Activated T-cell treated with anti-CD3 and anti-CD28 coated beads for 24 hours (primary cell): Measurements from ENCODE around the gene SPEG.

Source experiments
- DNase-seq: peaks from one replicate; pipeline ENCODE4 v3.0.0-alpha.2; 2020; ENCODE audit warnings: low read depth

The SPEG gene

DNA sequence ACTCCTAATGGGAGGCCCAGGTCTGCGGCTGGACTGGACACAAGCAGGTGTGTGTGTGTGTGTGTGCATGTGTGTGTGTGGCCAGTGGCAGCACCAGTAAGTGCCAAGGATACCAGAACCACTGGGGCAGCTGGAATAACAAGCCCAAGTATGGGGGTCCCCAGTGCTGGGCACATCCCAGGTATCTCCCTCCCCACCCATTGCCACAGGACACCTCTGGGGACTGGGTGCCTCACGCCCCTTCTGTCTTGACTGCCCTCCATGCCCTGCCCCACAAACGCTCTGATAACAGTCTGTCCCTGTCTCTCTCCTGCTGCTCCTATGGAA is 9.0 kb downstream of the SPEG start:
- no peak for DNase-seq

DNA sequence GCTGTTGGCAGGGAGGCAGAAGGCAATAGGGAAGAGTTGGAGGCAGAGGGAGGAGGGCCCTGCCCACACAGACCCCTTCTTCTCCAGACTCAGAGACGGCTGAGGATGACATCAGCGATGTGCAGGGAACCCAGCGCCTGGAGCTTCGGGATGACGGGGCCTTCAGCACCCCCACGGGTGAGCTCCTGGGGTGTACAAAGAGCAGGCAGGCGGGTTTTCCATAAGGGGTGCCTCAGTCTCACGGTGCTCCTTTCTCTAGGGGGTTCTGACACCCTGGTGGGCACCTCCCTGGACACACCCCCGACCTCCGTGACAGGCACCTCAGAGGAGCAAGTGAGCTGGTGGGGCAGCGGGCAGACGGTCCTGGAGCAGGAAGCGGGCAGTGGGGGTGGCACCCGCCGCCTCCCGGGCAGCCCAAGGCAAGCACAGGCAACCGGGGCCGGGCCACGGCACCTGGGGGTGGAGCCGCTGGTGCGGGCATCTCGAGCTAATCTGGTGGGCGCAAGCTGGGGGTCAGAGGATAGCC is 10.0 kb downstream of the SPEG start:
- DNase-seq = no peak

DNA sequence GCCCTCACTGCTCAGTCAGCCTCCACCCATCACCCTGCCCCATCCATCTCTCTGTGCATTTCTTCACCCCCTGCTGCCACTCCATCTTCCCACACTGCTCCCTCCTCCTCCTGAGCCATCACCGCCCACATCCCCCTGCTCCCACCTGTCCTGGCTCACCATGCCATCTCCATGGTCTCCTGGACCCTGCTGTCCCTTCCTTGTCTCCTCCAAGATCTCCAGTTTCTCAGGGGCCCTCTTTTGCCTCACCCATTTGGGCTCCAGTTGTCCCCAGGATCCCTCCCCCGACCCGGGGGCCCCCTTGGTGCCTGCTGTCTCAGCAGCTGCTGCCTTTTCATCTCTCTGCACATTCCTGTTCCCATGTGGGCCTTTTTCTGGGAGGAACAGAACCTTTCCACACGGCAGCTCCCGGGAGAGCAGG is 10.6 kb downstream of the SPEG start:
- no peak for DNase-seq

DNA sequence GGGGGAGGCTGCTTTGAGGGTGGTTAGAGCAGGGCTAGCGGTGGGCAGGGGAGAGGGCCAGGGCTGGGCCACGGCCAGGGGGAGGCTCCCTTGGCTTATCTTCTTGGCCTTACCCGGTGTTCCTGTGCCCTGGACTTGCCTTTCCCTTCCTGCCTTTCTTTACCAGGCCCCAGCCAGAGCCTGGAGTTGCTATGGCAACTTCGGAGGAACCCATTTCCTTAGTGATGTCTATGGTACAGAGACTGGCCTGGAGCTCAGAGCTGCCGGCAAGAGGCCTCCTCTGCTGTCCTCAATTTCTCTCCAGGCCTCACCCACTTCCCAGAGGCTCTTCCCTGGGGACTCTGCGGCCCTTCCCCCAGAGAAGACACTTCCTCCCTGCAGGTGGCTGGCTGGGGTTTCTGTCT is 11.5 kb downstream of the SPEG start:
- no peak for DNase-seq

DNA sequence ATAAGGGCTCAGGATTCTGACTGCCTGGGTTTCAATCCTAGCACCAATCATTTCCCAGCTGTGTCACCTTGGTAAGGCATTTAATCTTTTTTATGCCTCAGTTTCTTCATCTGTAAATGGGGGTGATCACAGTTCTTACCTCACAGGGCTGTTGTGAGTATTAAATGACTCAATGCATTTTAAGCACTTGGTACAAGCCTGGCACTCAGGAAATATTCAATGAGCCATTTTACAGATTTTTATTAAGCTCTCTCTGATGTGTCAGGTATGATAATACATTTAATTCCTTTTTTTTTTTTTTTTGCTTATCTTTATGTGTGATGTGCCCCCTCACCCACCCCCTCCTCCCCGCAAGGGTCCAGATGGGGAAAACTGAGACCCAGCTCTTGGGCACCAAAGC is 12.0 kb downstream of the SPEG start:
- no peak for DNase-seq

DNA sequence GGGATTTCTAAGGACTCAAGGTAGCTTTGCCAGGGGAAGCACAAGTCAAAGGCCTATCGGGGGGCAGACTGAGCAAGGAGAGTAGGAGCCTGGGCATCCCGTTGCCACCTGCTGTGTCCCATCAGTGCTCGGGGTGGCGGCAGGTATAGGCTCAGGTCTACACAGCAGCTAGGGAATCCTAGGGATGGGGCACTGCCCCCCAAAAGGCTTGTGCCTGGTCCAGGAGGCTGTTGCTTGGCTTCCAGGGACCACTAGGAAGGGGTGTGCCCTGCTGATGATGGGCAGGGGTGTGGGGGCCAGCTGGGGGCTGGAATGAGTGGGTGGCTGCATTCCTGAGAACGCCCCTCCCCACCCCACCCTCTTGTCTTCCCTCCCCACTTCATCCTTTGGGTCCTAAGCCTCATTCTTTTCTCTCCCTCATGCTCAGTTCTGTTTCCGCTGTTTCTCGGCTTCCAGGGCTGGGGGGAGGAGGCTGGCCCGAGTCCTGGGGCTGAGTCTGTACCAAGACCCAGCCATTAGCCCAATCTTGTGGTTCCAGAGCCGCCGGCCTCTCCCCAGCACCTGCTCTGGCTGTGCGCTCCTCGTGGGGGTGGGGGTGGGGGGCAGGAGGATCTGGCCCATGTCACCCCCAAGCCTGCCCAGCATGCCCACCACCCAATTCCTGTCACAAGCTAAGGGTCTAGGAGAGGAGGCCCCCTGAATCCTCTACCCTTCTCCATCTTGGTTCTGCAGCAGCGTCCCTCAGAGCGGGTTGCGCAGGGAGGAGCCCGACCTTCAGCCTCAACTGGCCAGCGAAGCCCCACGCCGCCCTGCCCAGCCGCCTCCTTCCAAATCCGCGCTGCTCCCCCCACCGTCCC is 12.8 kb downstream of the SPEG start:
- DNase-seq = no peak

DNA sequence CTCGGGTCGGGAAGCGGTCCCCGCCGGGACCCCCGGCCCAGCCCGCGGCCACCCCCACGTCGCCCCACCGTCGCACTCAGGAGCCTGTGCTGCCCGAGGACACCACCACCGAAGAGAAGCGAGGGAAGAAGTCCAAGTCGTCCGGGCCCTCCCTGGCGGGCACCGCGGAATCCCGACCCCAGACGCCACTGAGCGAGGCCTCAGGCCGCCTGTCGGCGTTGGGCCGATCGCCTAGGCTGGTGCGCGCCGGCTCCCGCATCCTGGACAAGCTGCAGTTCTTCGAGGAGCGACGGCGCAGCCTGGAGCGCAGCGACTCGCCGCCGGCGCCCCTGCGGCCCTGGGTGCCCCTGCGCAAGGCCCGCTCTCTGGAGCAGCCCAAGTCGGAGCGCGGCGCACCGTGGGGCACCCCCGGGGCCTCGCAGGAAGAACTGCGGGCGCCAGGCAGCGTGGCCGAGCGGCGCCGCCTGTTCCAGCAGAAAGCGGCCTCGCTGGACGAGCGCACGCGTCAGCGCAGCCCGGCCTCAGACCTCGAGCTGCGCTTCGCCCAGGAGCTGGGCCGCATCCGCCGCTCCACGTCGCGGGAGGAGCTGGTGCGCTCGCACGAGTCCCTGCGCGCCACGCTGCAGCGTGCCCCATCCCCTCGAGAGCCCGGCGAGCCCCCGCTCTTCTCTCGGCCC is 13.6 kb downstream of the SPEG start:
- no peak for DNase-seq

DNA sequence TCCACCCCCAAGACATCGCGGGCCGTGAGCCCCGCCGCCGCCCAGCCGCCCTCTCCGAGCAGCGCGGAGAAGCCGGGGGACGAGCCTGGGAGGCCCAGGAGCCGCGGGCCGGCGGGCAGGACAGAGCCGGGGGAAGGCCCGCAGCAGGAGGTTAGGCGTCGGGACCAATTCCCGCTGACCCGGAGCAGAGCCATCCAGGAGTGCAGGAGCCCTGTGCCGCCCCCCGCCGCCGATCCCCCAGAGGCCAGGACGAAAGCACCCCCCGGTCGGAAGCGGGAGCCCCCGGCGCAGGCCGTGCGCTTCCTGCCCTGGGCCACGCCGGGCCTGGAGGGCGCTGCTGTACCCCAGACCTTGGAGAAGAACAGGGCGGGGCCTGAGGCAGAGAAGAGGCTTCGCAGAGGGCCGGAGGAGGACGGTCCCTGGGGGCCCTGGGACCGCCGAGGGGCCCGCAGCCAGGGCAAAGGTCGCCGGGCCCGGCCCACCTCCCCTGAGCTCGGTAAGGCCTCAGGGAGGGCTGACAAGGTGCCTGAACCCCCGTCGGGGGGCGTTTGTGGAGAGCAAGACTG is 14.2 kb downstream of the SPEG start:
- DNase-seq = no peak

DNA sequence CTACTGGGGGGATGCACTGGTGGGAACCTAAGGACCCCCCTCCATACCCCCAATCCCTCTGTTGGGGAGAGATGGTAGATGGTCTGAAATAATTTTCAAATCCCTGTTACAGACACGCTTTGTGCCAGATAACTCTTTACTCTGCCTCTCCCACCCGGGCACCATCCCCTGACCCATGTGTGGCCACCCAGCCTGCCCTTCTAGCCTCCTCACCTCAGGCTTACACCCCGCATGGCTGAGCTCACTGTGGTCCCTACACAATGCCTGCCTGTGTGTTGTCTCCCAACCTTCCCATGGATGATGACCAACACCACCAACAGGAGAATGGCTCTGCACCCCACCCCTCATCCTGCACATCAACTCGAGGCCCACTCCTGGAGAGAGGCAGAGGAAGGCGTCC is 15.0 kb downstream of the SPEG start:
- DNase-seq = no peak

DNA sequence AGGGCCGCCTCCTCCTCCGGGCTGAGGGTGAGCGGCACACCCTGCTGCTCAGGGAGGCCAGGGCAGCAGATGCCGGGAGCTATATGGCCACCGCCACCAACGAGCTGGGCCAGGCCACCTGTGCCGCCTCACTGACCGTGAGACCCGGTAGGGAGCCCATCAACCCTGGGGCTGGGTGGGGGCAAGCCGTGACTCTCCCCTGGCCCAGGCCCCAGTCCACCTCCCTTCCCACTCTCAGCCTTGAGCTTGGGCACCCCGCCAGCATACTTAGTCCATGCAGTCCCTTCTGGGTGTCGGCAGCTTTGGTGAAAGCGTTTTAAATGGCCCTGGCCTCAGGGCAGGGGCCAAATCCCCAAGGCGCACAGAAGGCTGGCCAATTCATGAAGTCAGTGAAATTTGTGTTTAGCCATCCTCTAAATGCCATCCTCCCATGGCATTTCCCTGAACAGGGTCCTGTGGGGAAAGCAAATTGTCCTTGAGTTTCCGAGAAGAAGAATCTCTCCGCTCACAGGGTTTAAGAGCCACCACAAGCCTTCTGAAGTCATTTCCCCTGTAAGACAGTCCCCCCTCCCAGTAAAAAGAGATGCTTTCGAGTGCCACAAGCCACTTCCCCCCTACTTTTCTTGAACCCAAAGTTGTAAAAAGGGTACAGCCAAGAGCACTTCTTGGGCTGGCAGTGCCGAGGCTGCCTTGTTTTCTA is 17.2 kb downstream of the SPEG start:
- no peak for DNase-seq

DNA sequence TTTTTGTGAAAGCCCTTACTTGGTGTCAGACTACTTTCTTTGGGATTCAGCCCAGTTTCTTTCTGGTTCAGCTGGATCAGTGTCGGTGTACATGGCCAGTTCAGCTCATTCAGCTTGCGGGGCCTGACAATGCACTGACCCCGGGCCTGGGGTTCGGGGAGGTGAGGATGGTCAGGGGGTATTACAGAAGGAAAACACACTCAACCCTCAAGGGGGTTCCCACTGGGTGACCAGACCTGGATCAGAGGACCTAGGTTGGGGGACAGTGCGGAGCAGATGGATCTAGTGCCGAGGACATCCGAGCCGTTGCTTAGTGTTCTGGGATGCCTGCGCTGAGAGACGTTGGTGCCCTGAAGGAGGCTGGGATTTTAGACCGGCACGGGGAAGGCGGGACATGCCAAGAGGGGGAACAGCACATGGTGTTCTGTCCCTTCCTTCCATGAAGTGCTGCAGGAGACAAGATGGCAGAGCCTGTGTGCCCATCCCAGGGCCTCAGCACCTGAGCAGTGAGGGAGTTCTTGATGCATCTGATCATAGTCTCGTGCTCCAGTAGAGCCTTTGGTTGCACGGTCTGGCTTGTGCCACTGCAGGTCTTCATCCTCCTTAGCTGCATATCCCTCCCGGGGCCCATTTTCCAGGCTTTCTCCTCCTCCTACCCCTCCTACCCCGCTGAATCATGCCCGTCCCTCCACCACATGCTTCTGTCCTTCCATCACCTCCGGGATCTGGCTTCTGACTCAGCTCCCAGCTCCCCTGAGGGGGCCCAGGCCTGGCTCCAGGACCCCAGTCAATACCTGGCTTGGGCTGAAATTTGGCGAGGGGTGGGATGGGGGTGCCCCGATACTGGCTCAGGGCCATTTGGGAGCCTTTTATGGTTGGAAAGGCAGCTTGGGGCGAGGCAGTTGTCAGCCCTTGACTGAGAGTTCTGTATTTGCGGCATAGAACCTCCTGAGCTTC is 18.0 kb downstream of the SPEG start:
- no peak for DNase-seq

DNA sequence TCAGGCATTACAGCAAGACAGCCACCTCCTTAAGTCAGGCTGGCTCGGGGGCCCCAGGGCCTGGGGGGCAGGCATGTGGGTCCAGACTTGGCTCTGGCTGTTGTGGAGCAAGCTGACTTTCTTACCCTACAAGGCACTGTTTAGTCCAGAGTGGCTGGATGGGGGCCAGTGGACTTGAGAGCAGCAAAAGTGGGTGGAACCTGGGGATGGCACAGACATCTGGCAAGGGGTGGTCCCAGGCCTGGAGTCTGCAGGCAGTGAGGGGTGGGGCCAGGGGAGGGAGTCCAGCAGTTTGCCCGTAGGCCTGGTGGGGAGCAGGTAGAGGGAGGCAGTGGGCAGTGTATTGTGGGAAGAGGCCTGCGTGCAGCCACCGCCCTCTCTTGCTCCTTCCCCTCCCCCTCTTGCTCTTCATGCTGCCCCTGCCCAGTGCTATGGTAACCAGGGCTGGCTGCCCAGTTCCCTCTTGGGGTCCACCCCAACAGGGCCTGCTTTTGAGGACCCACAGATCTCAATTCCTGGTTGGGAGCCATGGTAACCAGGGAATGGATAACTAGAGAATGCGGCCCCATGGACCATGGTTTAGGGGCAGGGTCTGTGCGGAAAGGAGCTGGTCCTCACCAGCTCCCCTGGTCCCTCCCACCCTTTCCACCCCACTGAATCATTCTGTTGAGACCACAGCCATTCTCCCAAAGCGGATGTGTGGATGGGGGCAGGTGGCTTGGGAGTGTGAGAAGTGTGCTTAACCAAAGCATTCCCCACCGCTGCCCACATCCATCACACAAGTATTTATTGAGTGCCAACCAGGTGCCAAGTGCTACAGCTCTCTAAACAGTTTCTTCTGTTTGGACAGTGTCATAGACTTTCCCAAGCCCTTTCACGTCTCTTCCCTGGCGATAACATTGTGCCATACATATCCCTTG is 19.3 kb downstream of the SPEG start:
- no peak for DNase-seq

DNA sequence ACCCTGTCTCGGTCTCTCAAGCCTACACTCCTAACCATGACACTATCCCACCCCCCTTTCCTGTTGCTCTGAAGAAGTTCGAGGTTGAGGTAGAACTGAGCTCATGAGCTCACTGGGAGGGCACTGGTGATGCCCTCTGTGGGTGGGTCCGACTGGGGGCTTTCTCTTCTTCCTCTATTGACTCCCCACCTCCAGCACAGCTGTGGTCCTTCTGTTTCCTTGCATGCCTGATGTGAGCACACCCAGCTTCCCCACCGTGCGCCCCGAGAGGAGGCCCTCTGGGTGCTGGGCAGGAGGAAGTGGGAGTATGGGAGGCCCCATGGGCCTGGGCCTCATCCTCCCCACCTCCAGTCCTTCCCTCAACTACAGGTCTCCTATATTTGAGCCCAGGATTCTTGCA is 20.9 kb downstream of the SPEG start:
- no peak for DNase-seq

DNA sequence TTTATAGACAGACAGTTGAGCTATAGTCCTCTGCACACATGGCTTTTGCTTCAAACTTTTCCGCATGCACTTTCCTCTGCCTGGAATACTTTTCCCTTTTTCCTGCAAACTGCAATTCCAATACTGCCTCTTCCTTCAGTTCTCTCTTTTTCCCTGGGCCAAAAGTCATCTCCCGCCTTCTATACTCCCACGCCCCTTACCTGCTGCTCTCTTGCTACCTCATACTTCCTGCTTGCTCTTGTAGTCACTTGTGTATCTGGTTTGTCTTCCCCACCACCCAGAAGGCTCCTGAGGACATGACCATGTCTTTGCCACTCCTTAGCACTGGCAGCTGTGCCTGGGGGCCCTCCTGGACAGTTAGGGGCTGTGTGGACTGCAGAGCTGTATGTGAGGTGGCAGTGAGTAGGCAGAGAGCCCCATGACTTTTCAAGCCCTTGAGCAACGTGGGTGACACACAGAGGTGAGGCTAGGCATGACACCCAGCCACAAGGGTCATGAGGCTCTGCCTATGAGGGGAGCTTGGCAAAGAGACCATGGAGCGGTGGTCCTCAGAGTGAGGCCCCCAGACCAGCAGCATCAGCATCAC is 23.2 kb downstream of the SPEG start:
- no peak for DNase-seq

DNA sequence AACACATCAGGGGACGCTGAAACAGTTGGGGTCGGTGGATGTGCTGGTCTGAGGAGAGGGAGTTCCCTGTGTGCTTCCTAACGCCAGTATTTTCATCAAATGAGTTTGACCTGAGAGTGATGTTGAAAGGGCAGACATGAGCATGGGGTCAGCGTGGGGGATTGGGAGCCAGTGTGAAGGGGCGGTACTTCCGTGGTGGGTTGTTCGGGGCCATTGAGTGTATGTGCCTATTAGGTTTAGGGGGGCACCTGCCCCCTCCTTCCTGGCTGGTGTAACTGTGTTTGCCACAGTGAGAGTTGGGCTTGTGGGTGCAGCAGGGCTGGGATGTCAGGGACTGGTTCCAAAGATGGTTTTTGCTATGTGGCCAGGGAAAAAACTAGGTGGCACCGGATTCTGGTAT is 24.4 kb downstream of the SPEG start:
- no peak for DNase-seq

DNA sequence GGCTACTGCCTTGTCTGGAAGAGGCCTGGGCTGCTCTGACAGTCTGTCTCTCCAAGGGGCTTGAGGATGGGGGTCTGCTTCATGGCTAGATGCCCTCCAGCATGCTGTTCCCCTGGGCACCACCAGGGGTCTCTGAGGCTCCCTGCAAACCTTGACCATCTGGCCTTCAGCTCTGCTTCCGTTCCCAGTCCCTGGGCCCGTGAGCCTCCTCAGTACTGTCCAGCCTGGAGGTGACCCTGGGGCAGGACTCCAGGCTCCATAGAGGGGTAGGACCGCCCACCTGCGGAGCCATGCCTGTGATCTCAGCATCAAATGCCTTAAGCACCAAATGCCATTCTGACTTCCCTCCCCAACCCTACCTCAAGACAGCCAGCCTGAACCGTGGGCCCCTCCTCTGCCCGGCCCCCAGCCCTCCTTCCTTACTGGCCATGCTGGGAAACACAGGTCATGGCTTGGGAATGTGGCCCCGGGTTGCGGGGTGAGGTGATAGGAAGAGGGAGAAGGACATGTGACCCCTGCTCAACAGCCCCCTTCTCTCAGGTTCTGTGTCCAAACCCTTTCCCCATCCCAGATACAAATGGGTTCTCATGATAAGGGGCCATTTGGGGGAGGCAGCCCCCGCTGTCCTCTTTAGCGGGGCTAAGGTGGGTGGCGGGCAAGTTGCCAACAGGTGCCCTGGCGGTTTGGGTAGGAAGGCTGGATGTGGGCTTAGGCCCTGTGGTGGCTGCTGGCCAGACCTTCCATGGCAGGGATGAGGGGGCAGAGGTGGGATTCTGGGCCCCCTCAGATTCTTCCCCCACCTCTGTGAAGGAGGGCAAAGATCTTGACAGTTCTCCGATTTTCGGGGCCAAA is 25.0 kb downstream of the SPEG start:
- peak; percentile 28 for DNase-seq

DNA sequence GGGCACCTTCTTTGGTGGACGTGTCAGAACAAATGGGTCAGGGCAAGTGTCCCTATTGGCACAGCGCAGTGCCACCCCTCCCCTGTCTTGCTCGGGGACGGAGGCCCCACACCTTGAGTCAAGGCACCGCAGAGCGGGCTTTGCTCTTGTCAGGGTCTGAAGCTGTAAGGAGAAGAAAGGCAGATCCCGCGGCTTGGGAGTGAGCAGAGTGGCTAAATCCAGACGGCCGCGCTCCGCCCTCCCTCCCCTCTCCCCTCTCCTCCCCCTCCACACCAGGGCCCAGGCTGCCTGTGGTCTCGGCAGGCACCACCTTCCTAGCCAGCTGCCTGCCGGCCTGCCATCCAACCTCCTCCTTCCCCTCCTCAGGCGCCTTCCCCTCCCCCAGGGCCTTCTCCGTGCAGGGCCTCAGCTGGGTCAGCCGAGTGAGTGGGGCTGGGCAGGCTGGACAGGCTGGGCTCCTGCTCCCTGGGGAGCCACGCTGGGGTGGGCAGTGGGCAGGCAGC is 25.8 kb downstream of the SPEG start:
- DNase-seq = no peak

DNA sequence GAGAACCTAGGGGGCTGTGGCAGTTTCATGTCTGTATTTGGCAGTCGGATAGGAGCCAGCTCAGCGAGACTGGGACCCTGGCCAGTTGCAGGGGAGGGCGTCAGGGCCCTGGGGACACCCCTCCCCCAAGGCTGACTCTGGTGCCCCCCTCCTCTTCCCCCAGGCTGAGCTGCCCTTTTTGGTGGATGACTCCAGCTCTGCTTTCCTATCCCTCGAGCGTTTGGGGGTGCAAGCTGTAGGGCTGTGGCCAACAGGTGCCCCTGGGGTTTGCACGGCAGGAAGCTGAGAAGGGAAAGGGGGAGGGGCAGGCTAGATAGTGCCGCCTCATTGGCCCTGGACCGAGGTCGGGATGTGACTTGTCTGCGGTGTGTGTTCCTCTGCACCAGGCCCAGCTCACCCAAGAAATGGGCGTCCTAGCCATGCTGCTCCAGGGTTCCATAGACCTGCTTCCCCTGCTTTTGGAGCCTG is 26.4 kb downstream of the SPEG start:
- DNase-seq = no peak

DNA sequence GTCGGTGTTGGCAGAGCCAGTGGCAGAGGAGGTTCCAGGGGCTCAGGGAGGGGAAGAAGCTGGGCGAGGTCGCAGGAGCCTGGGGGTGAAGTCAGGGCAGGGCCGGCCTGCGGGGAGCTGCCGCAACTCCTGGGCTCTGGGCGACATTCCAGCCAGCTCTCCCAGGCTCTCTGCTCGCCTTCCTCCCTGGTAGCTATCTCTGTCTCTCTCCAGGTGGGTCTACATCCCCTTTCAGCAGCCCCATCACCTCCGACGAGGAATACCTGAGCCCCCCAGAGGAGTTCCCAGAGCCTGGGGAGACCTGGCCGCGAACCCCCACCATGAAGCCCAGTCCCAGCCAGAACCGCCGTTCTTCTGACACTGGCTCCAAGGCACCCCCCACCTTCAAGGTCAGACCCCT is 27.0 kb downstream of the SPEG start:
- DNase-seq = no peak
